ENCODE data around the gene PRPH2.
"Not testable (repeated sequence)": the region's sequence is repeated elsewhere in the genome, so short reads cannot be mapped to it uniquely, and the experiment has no call there.

Gene PRPH2

GRCh38 chr6:42740725-42741124 is 18.3 kb upstream of the PRPH2 start:
- no peak for FAIRE-seq

- no peak for FAIRE-seq
These were observed 13.6 kb upstream of the PRPH2 start for GRCh38 chr6:42735976-42736375.

- not testable (repeated sequence) for FAIRE-seq
These were observed 11.6 kb upstream of the PRPH2 start for GRCh38 chr6:42733867-42734481.

- no peak for FAIRE-seq
These were observed 7.3 kb upstream of the PRPH2 start for GRCh38 chr6:42729731-42730130.

DNA sequence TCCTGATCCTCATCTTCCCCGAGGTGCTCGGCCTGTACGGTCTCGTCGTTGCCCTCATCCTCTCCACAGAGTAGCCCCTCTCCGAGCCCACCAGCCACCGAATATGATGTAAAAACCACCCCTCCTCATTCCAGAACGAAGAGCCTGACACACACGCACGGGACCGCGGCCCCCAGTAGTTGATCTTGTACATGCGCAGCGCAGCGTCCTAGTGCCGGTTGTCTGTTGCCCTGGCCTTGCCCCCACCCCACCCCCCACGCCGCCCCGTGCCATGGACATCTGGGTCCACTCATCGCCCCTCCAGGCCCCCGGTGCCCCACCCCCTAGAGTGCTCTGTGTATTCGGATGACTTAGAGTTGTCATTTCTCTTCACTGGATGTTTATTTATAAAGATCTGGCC is 5.2 kb upstream of the PRPH2 start:
- no peak for FAIRE-seq

DNA sequence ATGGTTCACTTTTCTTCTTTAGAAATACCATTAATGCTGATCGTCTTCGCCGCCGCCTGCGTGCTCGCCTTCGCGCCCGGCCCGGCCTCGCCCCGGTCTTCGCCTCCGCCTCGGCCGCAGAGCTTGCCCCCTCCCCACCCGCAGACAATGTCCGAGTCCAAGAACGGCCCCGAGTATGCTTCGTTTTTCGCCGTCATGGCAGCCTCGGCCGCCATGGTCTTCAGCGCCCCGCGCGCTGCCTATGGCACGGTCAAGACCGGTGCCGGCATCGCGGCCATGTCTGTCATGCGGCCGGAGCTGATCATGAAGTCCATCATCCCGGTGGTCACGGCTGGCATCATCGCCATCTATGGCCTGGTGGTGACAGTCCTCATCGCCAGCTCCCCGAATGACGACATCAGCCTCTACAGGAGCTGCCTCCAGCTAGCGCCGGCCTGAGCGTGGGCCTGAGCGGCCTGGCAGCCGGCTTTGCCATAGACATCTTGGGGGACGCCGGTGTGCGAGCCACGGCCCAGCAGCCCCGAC is 4.8 kb upstream of the PRPH2 start:
- no peak for FAIRE-seq

DNA sequence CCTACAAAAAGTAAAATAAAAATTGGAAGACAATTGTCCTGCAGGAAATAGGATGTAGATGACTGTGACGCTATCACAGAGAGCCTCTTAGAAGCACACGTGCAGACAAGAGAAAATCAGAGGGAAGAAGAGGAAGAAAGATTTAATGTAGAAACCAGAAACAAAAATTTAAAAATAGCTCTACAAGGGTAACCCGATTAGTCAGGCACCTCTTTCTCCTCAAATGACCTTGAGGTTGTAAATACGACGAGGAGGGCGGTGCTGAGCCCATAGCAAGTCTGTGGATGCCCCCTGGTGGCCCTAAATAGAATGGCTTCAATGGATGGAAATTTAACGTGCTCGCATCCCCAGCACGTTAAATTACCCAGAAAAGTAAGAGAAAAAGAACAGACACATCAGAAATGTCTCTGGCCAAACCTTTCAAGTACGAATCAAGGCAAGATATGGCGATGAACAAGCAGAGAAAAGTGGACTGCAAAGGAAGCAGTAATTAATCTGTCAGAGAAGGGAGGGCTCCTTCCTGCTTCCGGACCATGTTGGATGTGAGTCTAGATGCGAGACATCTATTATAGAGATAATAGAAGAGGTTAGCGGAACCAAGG is 4.2 kb upstream of the PRPH2 start:
- peak; percentile 95 for FAIRE-seq

DNA sequence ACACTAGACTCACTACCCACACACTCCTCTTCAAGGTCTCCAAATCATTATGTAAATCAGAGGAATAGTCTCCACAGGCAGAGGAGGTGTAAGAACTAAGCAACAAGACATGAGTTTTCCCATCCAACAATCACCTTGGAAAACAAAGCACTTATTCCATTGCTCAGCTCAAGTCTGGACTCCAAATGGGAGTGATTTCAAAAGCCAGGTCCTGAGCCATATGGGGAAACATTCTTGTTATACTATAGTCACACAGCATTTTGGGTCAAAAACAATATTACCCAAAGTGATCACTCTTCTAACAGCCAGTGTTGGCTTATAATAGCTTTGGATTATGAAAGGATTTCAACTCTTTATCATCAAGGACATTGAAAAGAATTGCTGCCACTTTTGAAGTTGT is 3.6 kb upstream of the PRPH2 start:
- FAIRE-seq, result no peak

- FAIRE-seq, result no peak
These were observed 2.4 kb upstream of the PRPH2 start for GRCh38 chr6:42724825-42725224.

GRCh38 chr6:42720739-42721138 is 1.7 kb downstream of the PRPH2 start:
- no peak for FAIRE-seq

DNA sequence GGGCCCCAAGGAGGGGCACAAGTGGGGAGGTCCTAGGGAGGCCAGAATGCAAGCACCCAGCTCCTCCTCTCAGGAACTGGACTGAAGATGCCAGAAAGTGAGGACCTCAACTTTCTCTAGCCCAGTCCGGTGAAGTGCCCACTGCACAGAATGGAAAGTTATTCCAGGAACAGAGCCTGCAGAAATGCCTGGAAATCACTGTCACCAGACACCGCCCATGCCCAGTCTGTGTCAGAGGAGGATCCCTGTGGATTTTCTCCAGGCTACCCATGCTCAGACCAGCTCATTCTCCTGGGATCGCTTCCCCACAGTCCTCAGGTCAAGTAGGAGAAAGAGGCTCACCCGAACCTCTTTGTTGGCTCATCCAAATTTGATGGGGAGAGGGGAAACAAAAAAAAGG is 6.5 kb downstream of the PRPH2 start:
- no peak for FAIRE-seq

GRCh38 chr6:42714098-42714761 is 8.2 kb downstream of the PRPH2 start:
- no peak for FAIRE-seq

- no peak for FAIRE-seq
These were observed 10.5 kb downstream of the PRPH2 start for GRCh38 chr6:42711930-42712329.

DNA sequence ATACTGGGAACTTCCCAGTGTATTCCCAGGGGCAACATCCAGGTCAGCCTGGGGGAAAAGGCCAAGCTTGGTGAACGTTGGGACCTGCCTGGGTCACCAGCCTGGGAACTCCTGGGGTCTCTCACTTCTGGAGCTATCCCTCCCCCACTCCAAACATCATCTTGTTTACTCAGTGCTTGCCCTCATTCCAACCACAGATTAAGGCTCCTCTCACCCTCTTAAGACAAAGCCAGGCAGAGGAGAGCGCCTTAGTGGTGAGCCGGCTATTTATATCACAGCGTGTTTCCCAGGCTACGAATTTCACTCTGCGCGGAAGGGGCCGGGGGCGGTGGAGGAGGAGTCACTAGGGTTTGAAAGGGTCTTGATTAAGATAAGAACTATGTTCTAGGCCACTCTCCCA is 12.1 kb downstream of the PRPH2 start:
- FAIRE-seq, result no peak

DNA sequence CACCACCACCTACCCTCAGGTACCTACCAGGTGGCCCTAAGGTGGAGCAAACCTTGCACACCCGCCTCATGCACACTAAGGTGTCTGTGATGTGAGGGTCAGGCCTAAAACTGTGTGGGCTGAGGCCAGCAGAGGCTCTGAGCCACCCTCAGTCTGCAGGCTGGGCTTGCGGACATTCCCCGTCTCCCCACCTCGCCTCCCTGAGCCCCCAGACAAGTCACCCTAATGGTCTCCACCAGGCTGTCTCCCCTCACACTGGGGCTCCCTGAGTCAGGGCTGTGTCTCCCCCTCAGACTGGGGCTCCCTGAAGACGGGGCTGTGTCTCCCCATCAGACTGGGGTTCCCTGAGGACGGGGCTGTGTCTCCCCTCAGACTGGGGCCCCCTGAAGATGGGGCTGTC is 12.5 kb downstream of the PRPH2 start:
- FAIRE-seq, result no peak

DNA sequence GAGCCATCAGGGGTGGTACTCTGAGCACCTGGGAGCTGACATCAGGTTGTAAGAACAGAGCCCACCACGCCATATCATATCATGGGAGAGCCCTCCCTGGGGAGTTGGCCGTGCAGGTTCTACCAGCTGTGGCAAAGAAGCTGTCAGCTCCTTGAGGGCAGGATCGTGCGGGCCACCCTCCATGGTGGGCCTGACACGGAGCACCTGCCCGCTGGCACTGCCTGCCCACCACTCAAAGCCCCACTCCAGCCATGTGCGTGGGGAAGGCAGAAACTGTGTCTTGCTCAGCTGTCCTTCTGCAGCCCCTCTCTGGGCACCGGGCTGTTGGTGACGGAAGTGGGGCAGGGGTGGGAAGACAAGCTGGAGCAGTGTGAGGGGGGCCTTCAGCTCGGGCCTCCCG is 14.3 kb downstream of the PRPH2 start:
- FAIRE-seq, result no peak

DNA sequence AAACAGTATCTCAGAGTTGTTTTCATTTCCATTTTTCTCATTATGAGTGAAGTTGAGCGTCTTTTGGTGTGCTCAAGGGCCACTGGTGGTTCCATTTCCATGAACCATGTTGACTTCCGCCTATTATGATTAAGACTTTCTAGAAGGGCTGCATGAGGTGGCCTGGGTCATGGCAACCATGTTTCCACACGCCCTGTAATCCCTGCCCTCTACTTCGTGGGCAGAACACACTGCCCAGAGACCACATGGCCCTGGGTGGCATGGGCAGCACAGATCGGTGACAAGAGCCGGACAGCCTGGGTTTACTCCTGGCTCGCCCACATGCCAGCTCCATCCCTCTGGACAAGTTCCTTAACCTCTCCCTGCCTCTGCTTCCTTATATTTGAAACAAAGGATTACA is 14.8 kb downstream of the PRPH2 start:
- no peak for FAIRE-seq

- FAIRE-seq, result no peak
These were observed 17.4 kb downstream of the PRPH2 start for GRCh38 chr6:42704937-42705374.

GRCh38 chr6:42704251-42704936 is 18.0 kb downstream of the PRPH2 start:
- FAIRE-seq, result no peak

- FAIRE-seq, result not testable (repeated sequence)
These were observed 19.6 kb downstream of the PRPH2 start for GRCh38 chr6:42702786-42703185.

GRCh38 chr6:42702200-42702599 is 20.2 kb downstream of the PRPH2 start:
- no peak for FAIRE-seq

DNA sequence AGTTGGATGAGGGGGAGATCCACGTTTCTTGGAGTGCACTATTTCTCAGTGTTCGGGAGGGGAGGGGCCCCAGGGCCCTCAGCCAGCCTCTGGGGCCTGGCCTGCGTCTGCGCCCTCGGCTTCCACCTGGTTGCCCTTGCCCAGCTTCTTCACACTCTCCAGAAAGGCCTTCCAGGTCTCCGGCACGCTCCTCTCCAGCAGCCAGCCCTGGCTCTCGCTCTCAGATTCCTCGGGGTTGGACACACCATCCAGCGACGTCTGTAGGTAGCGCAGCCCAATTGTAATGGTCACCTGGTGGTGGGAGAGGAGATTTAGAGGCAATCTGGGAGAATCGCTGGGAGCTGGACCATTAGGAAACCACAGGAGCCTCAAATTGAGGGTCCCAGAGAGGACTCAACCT is 24.2 kb downstream of the PRPH2 start:
- no peak for FAIRE-seq

GRCh38 chr6:42697268-42697655 is 25.1 kb downstream of the PRPH2 start:
- FAIRE-seq, result no peak
